OCI-LY1 (cell line): ENCODE data around the gene CCL4.
"Not testable (repeated sequence)": the region's sequence is repeated elsewhere in the genome, so short reads cannot be mapped to it uniquely, and the experiment has no call there.

Experiments used
- H2AFZ ChIP-seq: fragments of 200-600 bp; sonication (generic), shearing (Covaris generic); 2 replicates; pipeline ENCODE4 v1.6.0; 2014; ENCODE audit warnings: antibody characterized with exemption, mild to moderate bottlenecking, low read length
- H3F3A ChIP-seq: fragments of 200-600 bp; sonication (generic), shearing (Covaris generic); 2 replicates; pipeline ENCODE4 v1.6.0; 2014; ENCODE audit warnings: mild to moderate bottlenecking, antibody characterized with exemption, low read length, moderate library complexity; ENCODE audit not compliant: insufficient read depth
- H3K27ac ChIP-seq: fragments of 200-600 bp; sonication (generic); 2 replicates; pipeline ENCODE4 v1.5.1; 2014; ENCODE audit warnings: low read length, mixed run types, mild to moderate bottlenecking, low read depth; ENCODE audit not compliant: poor library complexity, severe bottlenecking
- H3K27me3 ChIP-seq: fragments of 200-600 bp; sonication (generic); 2 replicates; pipeline ENCODE4 v1.6.0; 2014; ENCODE audit warnings: antibody characterized with exemption, mild to moderate bottlenecking, low read length, moderate library complexity; ENCODE audit not compliant: insufficient read depth
- H3K36me3 ChIP-seq: fragments of 200-600 bp; sonication (generic); 2 replicates; pipeline ENCODE4 v1.6.1; 2014; ENCODE audit warnings: mild to moderate bottlenecking, antibody characterized with exemption, low read length, moderate library complexity, mixed read lengths; ENCODE audit not compliant: insufficient read depth
- H3K4me1 ChIP-seq: fragments of 200-600 bp; sonication (generic); 2 replicates; pipeline ENCODE4 v1.5.1; 2014; ENCODE audit warnings: mild to moderate bottlenecking, low read length, moderate library complexity; ENCODE audit not compliant: insufficient read depth, severe bottlenecking
- H3K4me2 ChIP-seq: fragments of 200-600 bp; sonication (generic), shearing (Covaris generic); 2 replicates; pipeline ENCODE4 v1.6.1; 2014; ENCODE audit warnings: low read length
- H3K4me3 ChIP-seq: fragments of 200-600 bp; sonication (generic); 2 replicates; pipeline ENCODE4 v1.5.1; 2014; ENCODE audit warnings: low read length, low read depth, mild to moderate bottlenecking, mixed read lengths; ENCODE audit not compliant: poor library complexity, severe bottlenecking
- H3K79me2 ChIP-seq: fragments of 200-600 bp; shearing (Covaris generic); 2 replicates; pipeline ENCODE4 v1.6.1; 2016; ENCODE audit warnings: mixed run types, low read length, mixed read lengths; ENCODE audit not compliant: insufficient read depth
- H3K9ac ChIP-seq: fragments of 200-600 bp; sonication (generic), shearing (Covaris generic); 2 replicates; pipeline ENCODE4 v1.6.1; 2014; ENCODE audit warnings: mild to moderate bottlenecking, low read length, mixed read lengths
- H3K9me2 ChIP-seq: fragments of 200-600 bp; sonication (generic), shearing (Covaris generic); 2 replicates; pipeline ENCODE4 v1.6.1; 2014; ENCODE audit warnings: low read depth, mild to moderate bottlenecking, low read length, mixed read lengths
- H3K9me3 ChIP-seq: fragments of 200-600 bp; shearing (Covaris generic); 2 replicates; pipeline ENCODE4 v1.6.1; 2014; ENCODE audit warnings: low read length, mixed read lengths
- H4K20me1 ChIP-seq: fragments of 200-600 bp; sonication (generic), shearing (Covaris generic); 2 replicates; pipeline ENCODE4 v1.6.0; 2016; ENCODE audit warnings: mild to moderate bottlenecking, low read length; ENCODE audit not compliant: insufficient read depth
- EZH2 ChIP-seq: fragments of 200-600 bp; sonication (generic), shearing (Covaris generic); IDR thresholded peaks from 2 replicates; pipeline ENCODE4 v1.8.0; 2017; ENCODE audit warnings: borderline replicate concordance, mixed run types, mild to moderate bottlenecking, antibody characterized with exemption, low read length, moderate library complexity, mixed read lengths
- TF ChIP-seq, protein P1 (sequence below): fragments of 200-600 bp; sonication (generic), shearing (Covaris generic); IDR thresholded peaks from 2 replicates; pipeline ENCODE4 v1.5.1; 2017; ENCODE audit warnings: mild to moderate bottlenecking, antibody characterized with exemption, low read length, moderate library complexity, mixed read lengths

Gene CCL4

DNA sequence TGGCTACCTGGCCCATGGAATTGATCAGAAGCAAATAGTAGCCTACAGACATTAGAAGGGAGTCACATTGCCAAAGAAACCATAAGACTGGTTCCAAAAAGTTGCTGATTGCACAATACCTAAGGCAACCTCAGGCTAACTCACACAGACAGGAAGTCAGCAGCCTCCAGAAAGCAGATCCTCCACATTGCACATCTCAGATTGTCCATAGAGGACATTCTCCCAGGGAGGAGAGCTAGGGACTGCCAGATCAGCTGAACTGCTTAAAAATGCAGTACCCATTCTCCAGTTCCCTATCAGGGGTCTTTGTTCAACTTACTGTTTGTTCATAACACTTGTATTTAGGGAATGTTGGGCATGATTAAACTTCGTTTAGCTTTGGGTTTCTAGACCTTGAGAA is 17.9 kb upstream of the CCL4 start:
- Histone ChIP-seq H3K9me2 (no peaks in the 10 kb centered on the region), H2AFZ (no peak overlapping the region), H3K4me1 (no peaks in the 10 kb centered on the region), H3K36me3 (no peaks in the 10 kb centered on the region), H4K20me1 (no peaks in the 10 kb centered on the region), H3K4me2 (no peak overlapping the region), H3K9me3 (no peaks in the 10 kb centered on the region), H3K9ac (no peak overlapping the region), H3K79me2 (no peaks in the 10 kb centered on the region), H3F3A (no peaks in the 10 kb centered on the region), H3K27me3 (no peaks in the 10 kb centered on the region), H3K27ac (no peak overlapping the region), H3K4me3 (no peak overlapping the region)
- TF ChIP-seq EZH2 = no peak
- TF ChIP-seq, protein P1, sequence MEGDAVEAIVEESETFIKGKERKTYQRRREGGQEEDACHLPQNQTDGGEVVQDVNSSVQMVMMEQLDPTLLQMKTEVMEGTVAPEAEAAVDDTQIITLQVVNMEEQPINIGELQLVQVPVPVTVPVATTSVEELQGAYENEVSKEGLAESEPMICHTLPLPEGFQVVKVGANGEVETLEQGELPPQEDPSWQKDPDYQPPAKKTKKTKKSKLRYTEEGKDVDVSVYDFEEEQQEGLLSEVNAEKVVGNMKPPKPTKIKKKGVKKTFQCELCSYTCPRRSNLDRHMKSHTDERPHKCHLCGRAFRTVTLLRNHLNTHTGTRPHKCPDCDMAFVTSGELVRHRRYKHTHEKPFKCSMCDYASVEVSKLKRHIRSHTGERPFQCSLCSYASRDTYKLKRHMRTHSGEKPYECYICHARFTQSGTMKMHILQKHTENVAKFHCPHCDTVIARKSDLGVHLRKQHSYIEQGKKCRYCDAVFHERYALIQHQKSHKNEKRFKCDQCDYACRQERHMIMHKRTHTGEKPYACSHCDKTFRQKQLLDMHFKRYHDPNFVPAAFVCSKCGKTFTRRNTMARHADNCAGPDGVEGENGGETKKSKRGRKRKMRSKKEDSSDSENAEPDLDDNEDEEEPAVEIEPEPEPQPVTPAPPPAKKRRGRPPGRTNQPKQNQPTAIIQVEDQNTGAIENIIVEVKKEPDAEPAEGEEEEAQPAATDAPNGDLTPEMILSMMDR = no peak

DNA sequence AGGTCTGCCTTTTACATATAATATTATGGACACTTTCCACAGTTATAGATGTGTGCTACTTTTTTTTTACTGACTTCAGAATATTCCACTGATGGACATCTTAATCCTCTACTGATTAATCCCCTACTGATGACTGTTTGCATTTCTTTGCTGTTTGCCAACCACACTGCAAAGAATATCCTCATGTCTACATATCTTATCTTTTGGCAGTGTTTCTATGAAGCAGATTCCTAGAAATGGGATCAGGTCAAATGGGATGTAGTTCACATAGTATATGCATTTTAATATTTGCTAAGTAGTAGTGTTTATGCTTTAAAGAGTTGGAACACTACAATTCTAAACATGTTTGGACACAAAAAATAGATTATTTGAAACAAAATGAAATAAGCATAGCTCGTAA is 16.8 kb upstream of the CCL4 start:
- Histone ChIP-seq H3K79me2 (no peaks in the 10 kb centered on the region), H2AFZ (no peak overlapping the region), H3K27ac (no peak overlapping the region), H3K4me2 (no peak overlapping the region), H3K9me3 (no peaks in the 10 kb centered on the region), H3K9me2 (no peaks in the 10 kb centered on the region), H3K4me3 (no peak overlapping the region), H3K27me3 (no peaks in the 10 kb centered on the region), H3K9ac (no peak overlapping the region), H3F3A (no peaks in the 10 kb centered on the region), H4K20me1 (no peaks in the 10 kb centered on the region), H3K36me3 (no peaks in the 10 kb centered on the region), H3K4me1 (no peaks in the 10 kb centered on the region)
- TF ChIP-seq, protein P1 = no peak
- no peak for TF ChIP-seq EZH2

DNA sequence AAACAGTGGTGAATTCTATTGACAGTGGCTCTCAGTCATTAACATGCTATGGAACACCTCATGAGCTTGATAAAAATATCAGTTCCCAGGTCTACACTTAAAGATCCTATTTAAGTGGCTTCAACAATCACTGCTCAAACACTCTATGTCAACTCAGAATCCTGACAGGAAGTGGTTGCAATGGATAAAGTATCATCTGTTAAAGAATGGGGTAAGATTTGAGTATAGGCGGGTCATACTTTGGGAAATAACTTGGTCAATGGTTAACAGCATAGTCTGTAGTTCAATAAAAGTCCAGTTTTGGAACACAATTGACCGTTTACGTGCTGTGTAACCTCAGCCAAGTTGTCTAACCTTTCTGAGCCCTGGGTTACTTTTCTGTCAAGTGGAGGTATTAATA is 16.2 kb upstream of the CCL4 start:
- not testable (repeated sequence) for H3K27ac ChIP-seq, H2AFZ ChIP-seq, H3K9ac ChIP-seq, H3K9me2 ChIP-seq, H3K4me2 ChIP-seq, H3K4me3 ChIP-seq, H3K9me3 ChIP-seq, H3F3A ChIP-seq, H3K79me2 ChIP-seq, H4K20me1 ChIP-seq, H3K4me1 ChIP-seq, H3K27me3 ChIP-seq, H3K36me3 ChIP-seq

DNA sequence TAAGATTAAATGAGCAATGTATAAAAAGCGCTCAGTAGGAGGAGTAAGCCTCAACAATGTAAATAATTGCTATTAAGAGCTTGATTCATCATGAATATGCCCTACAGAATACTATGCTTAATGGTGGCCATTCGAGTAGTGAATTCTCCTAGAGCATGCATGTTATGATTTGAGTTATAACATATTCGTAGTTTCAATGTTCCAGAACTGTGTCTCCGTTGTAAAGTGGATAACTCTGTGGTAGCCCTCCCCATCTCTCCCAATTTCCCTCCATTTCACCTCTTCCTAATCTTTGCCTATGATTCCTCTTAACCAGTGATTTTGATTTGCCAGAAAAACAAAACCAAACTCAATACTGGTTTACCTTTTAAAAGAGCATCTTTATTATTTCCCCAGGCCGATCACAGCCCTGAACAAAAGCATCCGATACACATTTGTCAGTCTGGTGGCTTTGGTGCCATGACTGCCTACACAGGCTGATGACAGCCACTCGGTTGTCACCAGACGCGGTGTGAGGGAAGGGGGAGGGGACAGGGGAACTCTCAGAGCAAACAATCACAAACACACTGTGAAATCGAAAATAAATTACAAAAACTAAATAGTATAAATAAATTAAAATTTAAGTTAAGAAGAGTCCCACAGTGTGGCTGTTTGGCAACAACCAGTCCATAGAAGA is 15.6 kb upstream of the CCL4 start:
- not testable (repeated sequence) for H4K20me1 ChIP-seq, H3K27me3 ChIP-seq, H3K36me3 ChIP-seq, H3K27ac ChIP-seq, H3K79me2 ChIP-seq, H3K4me2 ChIP-seq, H3K9me3 ChIP-seq, H2AFZ ChIP-seq, H3F3A ChIP-seq, H3K9me2 ChIP-seq, H3K4me3 ChIP-seq, H3K4me1 ChIP-seq, H3K9ac ChIP-seq
